BLaER1 treated with 17β-estradiol and CSF1 and Interleukin-3, amounts not matched to agents 10 nM and 100 nM (cell line): ENCODE results near the gene ABAT.
A peak's percentile ranks its signal among the peaks of the same experiment; 100 is the strongest.
"Not testable (repeated sequence)": the region's sequence is repeated elsewhere in the genome, so short reads cannot be mapped to it uniquely, and the experiment has no call there.

Experiments used
- H3K27ac ChIP-seq, 11 experiments: shearing (Covaris generic); formaldehyde crosslinking; 2 replicates each; pipeline ENCODE4 v1.8.1; 2022
- H3K27me3 ChIP-seq, 11 experiments: shearing (Covaris generic); formaldehyde crosslinking; 2 replicates each; pipeline ENCODE4 v1.8.1; 2022
- H3K36me3 ChIP-seq, 11 experiments: shearing (Covaris generic); formaldehyde crosslinking; 2 replicates each; pipeline ENCODE4 v1.8.1; 2022
- H3K4me1 ChIP-seq, 10 experiments: shearing (Covaris generic); formaldehyde crosslinking; 2 replicates each; pipeline ENCODE4 v1.8.1; 2022
- H3K4me2 ChIP-seq, 11 experiments: shearing (Covaris generic); formaldehyde crosslinking; 2 replicates each; pipeline ENCODE4 v1.8.1; 2022
- H3K4me3 ChIP-seq, 10 experiments: shearing (Covaris generic); formaldehyde crosslinking; 2 replicates each; pipeline ENCODE4 v1.8.1; 2022
- H3K9ac ChIP-seq, 11 experiments: shearing (Covaris generic); formaldehyde crosslinking; 2 replicates each; pipeline ENCODE4 v1.8.1; 2022
- H3K9me3 ChIP-seq, 11 experiments: shearing (Covaris generic); formaldehyde crosslinking; replicated peaks in 1 of 11; 2 replicates each; pipeline ENCODE4 v1.8.1; 2022
- H4K20me1 ChIP-seq, 11 experiments: shearing (Covaris generic); formaldehyde crosslinking; 2 replicates each; pipeline ENCODE4 v1.8.1; 2022
- Cebpa-rat ChIP-seq, 11 experiments: shearing (Covaris generic); IDR thresholded peaks; 2 replicates each; pipeline ENCODE4 v1.8.1; 2022

Gene ABAT

GRCh38 chr16:8645141-8645521 is 29.3 kb upstream of the ABAT start:
- peaks cover 33 to 48% (median 40%) of the 10 kb centered on the region in 10 experiments for H3K4me1 ChIP-seq
- peak overlapping the region in 7 of 11 experiments; percentile 1 to 54 (median 33); a peak in 6 of 22 replicates for H3K9ac ChIP-seq
- no peak overlapping the region for H3K4me3 ChIP-seq
- TF ChIP-seq Cebpa-rat (IDR thresholded peaks at IDR 0.05) = no peak
- peaks cover 0 to 35% (median 10%) of the 10 kb centered on the region in 11 experiments; a peak in 8 of 22 replicates for H4K20me1 ChIP-seq
- H3K27me3 ChIP-seq = no peaks in the 10 kb centered on the region
- peak overlapping the region in 7 of 11 experiments; percentile 16 to 48 (median 43); a peak in 10 of 22 replicates for H3K27ac ChIP-seq
- peaks cover 80 to 94% (median 87%) of the 10 kb centered on the region in 11 experiments for H3K36me3 ChIP-seq
- peak overlapping the region; percentile 43 to 78 (median 62) for H3K4me2 ChIP-seq
- H3K9me3 ChIP-seq = no peaks in the 10 kb centered on the region

DNA sequence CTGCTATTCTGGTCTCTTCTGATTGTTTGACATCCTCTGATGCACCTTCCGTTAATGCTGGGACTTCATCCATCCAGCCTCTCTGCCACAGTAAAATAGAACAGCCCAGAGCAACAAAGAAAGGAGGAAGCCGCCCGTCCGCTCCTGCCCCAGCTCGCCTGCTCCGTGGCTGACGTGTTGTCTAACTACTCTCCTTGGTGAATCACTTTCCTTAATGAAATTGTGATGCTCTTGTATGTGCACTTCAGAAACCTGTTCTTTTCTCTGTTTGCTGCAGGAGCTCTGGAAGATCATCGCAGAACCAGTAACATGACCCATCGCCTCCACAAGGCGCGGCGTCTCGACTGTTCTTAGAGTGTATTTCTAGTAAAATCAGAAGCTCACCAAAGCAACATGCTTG is 28.6 kb upstream of the ABAT start:
- H3K27ac ChIP-seq = no peak overlapping the region
- H3K27me3 ChIP-seq = no peaks in the 10 kb centered on the region
- H3K9me3 ChIP-seq = no peaks in the 10 kb centered on the region
- peaks cover 79 to 94% (median 86%) of the 10 kb centered on the region in 11 experiments for H3K36me3 ChIP-seq
- no peak overlapping the region for H3K4me2 ChIP-seq
- no peak overlapping the region for H3K4me3 ChIP-seq
- peaks cover 32 to 46% (median 39%) of the 10 kb centered on the region in 10 experiments for H3K4me1 ChIP-seq
- no peak for TF ChIP-seq Cebpa-rat (IDR thresholded peaks at IDR 0.05)
- peaks cover 0 to 34% (median 10%) of the 10 kb centered on the region in 11 experiments; a peak in 8 of 22 replicates for H4K20me1 ChIP-seq
- H3K9ac ChIP-seq = no peak overlapping the region

GRCh38 chr16:8646326-8647053 is 27.9 kb upstream of the ABAT start:
- H3K36me3 ChIP-seq = peaks cover 75 to 89% (median 80%) of the 10 kb centered on the region in 11 experiments
- no peak overlapping the region for H3K4me3 ChIP-seq
- H3K4me1 ChIP-seq = peaks cover 27 to 40% (median 33%) of the 10 kb centered on the region in 10 experiments
- no peak overlapping the region for H3K27ac ChIP-seq
- no peak overlapping the region for H3K9ac ChIP-seq
- H3K27me3 ChIP-seq = no peaks in the 10 kb centered on the region
- peaks cover 0 to 29% (median 5%) of the 10 kb centered on the region in 11 experiments; a peak in 8 of 22 replicates for H4K20me1 ChIP-seq
- H3K9me3 ChIP-seq = no peaks in the 10 kb centered on the region
- no peak for TF ChIP-seq Cebpa-rat (IDR thresholded peaks at IDR 0.05)
- H3K4me2 ChIP-seq = no peak overlapping the region

- Histone ChIP-seq H3K9me3 (no peaks in the 10 kb centered on the region), H3K4me3 (no peak overlapping the region), H4K20me1 (peaks cover 0 to 19% (median 0%) of the 10 kb centered on the region in 11 experiments; a peak in 7 of 22 replicates), H3K27ac (no peak overlapping the region), H3K4me1 (peaks cover 15 to 26% (median 20%) of the 10 kb centered on the region in 10 experiments), H3K36me3 (peaks cover 62 to 75% (median 67%) of the 10 kb centered on the region in 11 experiments), H3K9ac (no peak overlapping the region), H3K4me2 (no peak overlapping the region), H3K27me3 (no peaks in the 10 kb centered on the region)
- no peak for TF ChIP-seq Cebpa-rat (IDR thresholded peaks at IDR 0.05)
Observed at GRCh38 chr16:8647721-8648318, 26.6 kb upstream of the ABAT start.

GRCh38 chr16:8648877-8649276 is 25.5 kb upstream of the ABAT start:
- no peak for TF ChIP-seq Cebpa-rat (IDR thresholded peaks at IDR 0.05)
- peaks cover 0 to 18% (median 0%) of the 10 kb centered on the region in 11 experiments; a peak in 6 of 22 replicates for H4K20me1 ChIP-seq

GRCh38 chr16:8649829-8650554 is 24.4 kb upstream of the ABAT start:
- Histone ChIP-seq H4K20me1 (peaks cover 0 to 10% (median 0%) of the 10 kb centered on the region in 11 experiments; a peak in 5 of 22 replicates), H3K4me2 (no peak overlapping the region), H3K9me3 (no peaks in the 10 kb centered on the region), H3K27me3 (no peaks in the 10 kb centered on the region), H3K36me3 (peaks cover 41 to 55% (median 47%) of the 10 kb centered on the region in 11 experiments), H3K4me1 (peaks cover 3 to 9% (median 4%) of the 10 kb centered on the region in 10 experiments), H3K9ac (no peak overlapping the region), H3K27ac (no peak overlapping the region), H3K4me3 (no peak overlapping the region)
- TF ChIP-seq Cebpa-rat (IDR thresholded peaks at IDR 0.05) = no peak

More at GRCh38 chr16:8648877-8649276, 25.5 kb upstream of the ABAT start:
- no peak overlapping the region for H3K4me2 ChIP-seq
- peaks cover 15 to 18% (median 15%) of the 10 kb centered on the region in 10 experiments for H3K4me1 ChIP-seq
- no peaks in the 10 kb centered on the region for H3K27me3 ChIP-seq
- no peaks in the 10 kb centered on the region for H3K9me3 ChIP-seq
- H3K4me3 ChIP-seq = no peak overlapping the region
- H3K36me3 ChIP-seq = peaks cover 51 to 65% (median 56%) of the 10 kb centered on the region in 11 experiments
- no peak overlapping the region for H3K9ac ChIP-seq
- no peak overlapping the region for H3K27ac ChIP-seq

DNA sequence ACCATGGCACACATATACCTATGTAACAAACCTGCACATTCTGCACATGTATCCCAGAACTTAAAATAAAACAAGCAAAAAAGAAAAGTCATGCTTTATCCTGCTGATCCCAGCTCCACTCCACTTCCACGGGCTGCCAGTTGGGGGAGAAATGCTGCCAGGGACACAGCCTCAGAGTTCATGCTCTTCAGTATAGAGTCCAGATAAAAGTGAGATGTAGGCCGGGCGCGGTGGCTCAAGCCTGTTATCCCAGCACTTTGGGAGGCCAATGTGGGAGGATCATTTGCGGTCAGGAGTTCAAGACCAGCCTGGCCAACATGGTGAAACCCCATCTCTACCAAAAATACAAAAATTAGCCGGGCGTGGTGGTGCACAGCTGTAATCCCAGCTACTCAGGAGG is 22.5 kb upstream of the ABAT start:
- H3K9me3 ChIP-seq, H3K4me2 ChIP-seq, H3K27me3 ChIP-seq, H3K9ac ChIP-seq, H3K4me1 ChIP-seq, H3K27ac ChIP-seq, H4K20me1 ChIP-seq, H3K4me3 ChIP-seq: not testable (repeated sequence)
- peaks cover 21 to 35% (median 28%) of the 10 kb centered on the region in 11 experiments for H3K36me3 ChIP-seq

GRCh38 chr16:8655184-8655717 is 19.2 kb upstream of the ABAT start:
- Histone ChIP-seq H4K20me1 (no peaks in the 10 kb centered on the region; a peak in 1 of 22 replicates), H3K9ac (no peak overlapping the region), H3K9me3 (no peaks in the 10 kb centered on the region), H3K4me1 (peaks cover 0 to 9% (median 2%) of the 10 kb centered on the region in 10 experiments; a peak in 6 of 20 replicates), H3K27ac (no peak overlapping the region), H3K4me2 (peak overlapping the region in 1 of 11 experiments; percentile 28; a peak in 1 of 22 replicates), H3K36me3 (peaks cover 0 to 3% (median 0%) of the 10 kb centered on the region in 11 experiments; a peak in 3 of 22 replicates), H3K4me3 (no peak overlapping the region), H3K27me3 (no peaks in the 10 kb centered on the region)
- TF ChIP-seq Cebpa-rat (IDR thresholded peaks at IDR 0.05) = no peak
